Small intestine (tissue), 7 donors: ENCODE results near the gene MAN1A2. TPM values are rescaled to one million over a fixed set of nuclear protein-coding genes. Genes with fewer than 3 reads are reported as not detected.

Source experiments
- DNase-seq, 2 donors: peaks; one replicate each; pipeline versions ENCODE4 v3.0.0 to v3.0.0-alpha.2; 2013
- FAIRE-seq: peaks from 2 replicates; lab custom pipeline; 2012; peaks lifted over from hg19 to GRCh38; lab: Jason Lieb, UNC
- H3K27ac ChIP-seq, 3 donors: one replicate each; pipeline ENCODE4 v1.5.1; 2013; ENCODE audit warnings: low read length in 2 of 3, mild to moderate bottlenecking in 2 of 3, control low read depth in 1 of 3, inconsistent platforms in 1 of 3, low read depth in 1 of 3, moderate library complexity in 1 of 3
- H3K27me3 ChIP-seq, 3 donors: one replicate each; pipeline ENCODE4 v1.6.1; 2013; ENCODE audit warnings: low read length in 3 of 3, inconsistent platforms in 1 of 3; ENCODE audit not compliant: control insufficient read depth in 3 of 3, insufficient read depth in 3 of 3
- H3K36me3 ChIP-seq, 3 donors: one replicate each; pipeline ENCODE4 v1.6.1; 2013; ENCODE audit warnings: low read length in 3 of 3, inconsistent platforms in 1 of 3, low read depth in 1 of 3, mild to moderate bottlenecking in 1 of 3, moderate library complexity in 1 of 3; ENCODE audit not compliant: control insufficient read depth in 3 of 3, insufficient read depth in 2 of 3
- H3K4me1 ChIP-seq, 3 donors: one replicate each; pipeline ENCODE4 v1.6.1; 2013; ENCODE audit warnings: low read length in 2 of 3, inconsistent platforms in 1 of 3, low read depth in 1 of 3, mild to moderate bottlenecking in 1 of 3, moderate library complexity in 1 of 3; ENCODE audit not compliant: control insufficient read depth in 3 of 3, insufficient read depth in 2 of 3
- H3K4me3 ChIP-seq, 3 donors: one replicate each; pipeline ENCODE4 v1.5.1; 2013; ENCODE audit warnings: low read length in 3 of 3, control low read depth in 1 of 3, inconsistent platforms in 1 of 3, low read depth in 1 of 3, mild to moderate bottlenecking in 1 of 3, moderate library complexity in 1 of 3
- H3K9me3 ChIP-seq, 2 donors: one replicate each; pipeline ENCODE4 v1.6.1; 2013; ENCODE audit warnings: low read depth in 1 of 2, low read length in 1 of 2; ENCODE audit not compliant: control insufficient read depth in 2 of 2, insufficient read depth in 1 of 2
- WGBS, 3 donors: extraction: QIAGEN DNeasy Blood & Tissue Kit; methylation state at CpG; one replicate each; pipeline ENCODE4 v1.1.7; 2013; 5-methylcytosine and 5-hydroxymethylcytosine counted together
- polyA plus RNA-seq, 4 donors: library from polyadenylated mRNA; stranded (reverse) in 3 of 4; unstranded in 1 of 4; fragments of 200-250 nt in 3 of 4; fragments of 120-200 nt in 1 of 4; gene quantifications; one replicate each; pipeline versions ENCODE4 v1.2.1 to v1.2.3, GENCODE V29; 2013
- donor health status: healthy with polysubstance abuse.
- donor health status: control.
- donor health status: control.
- donor health status: Bipolar disorder and iron deficiency.
- donor health status: healthy.

The MAN1A2 gene
- polyA plus RNA-seq, 4 donors = 3.5 to 29.1 (median 8.2) TPM

DNA sequence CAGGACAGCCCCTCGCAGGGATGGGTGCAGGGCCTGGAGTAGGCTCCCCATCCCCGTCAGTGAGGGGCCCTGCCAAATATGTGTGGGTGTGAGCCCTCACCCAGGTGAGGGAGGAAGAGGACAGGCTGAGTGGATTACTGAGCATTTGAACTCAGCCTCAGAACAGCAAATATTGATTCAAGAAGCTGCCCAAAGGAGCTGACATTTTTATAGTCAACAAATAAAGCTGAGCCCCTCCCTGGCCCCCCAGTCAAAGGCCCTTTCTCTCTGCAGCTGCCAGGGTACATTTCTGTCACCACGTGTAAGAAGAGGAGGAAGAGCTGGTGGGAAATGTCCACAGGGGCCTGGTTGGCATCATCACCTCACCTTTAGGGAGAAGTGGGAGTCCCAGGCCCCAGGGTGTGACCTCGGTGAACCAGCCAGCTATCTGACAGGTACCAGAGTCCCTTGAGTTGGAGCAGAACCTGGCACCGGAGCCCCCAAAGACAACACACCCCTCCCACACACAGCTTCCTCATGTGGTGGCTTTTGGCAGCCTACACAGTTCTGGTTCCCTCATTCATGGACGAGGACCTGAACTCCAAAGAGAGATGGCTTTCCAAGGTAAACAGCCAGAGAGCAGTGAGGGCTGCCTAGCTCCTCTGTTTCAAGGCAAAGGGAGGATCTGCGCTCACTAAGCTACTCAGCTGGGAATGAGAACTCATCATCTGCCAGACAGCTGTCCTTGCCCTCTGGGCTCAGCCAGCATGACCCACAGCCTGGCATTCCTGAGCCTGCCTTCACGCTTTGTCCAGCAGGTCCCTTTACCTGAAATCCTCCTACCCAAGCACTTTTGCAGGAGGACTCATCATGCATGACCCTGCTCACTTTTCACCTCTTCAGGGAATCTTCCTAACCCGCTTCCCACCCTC lies 195.6 kb downstream of the MAN1A2 start:
- 62 to 71% (median 68%) methylated on average over 9 of the region's 9 CpGs for WGBS, 3 donors
- no peak overlapping the region for H3K4me3 ChIP-seq
- peak overlapping the region in 1 of 3 donors; percentile 17 for H3K27ac ChIP-seq
- peaks cover 0 to 6% (median 0%) of the 10 kb centered on the region in 3 donors for H3K4me1 ChIP-seq
- peak in 1 of 2 donors; percentile 31 for DNase-seq
- no peaks in the 10 kb centered on the region for H3K36me3 ChIP-seq
- FAIRE-seq = no peak
- H3K27me3 ChIP-seq = no peaks in the 10 kb centered on the region
- peaks cover 0 to 8% of the 10 kb centered on the region in 2 donors for H3K9me3 ChIP-seq

DNA sequence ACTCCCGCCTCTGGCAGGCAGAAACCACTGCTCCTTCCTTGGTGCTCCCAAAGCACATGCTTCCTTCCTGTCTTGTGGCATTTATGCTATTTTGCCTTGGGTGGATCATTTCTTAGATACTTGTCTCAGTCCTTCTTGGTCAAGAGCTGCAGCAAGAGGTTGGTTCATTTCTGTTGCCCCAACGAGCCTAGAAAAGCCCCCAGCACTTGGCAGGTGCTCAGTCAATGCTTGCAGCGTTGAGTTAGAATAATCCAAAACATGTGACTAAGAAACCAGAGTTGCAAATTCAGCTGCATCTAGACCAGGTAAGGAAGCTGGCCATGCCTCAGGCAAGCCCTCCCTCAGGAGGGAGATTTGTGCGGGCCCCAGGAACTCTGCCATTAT lies 196.2 kb downstream of the MAN1A2 start:
- H3K4me3 ChIP-seq = no peak overlapping the region
- DNase-seq (no peak), FAIRE-seq (no peak)
- WGBS, 3 donors = 86 to 95% (median 89%) methylated on average over 4 of the region's 4 CpGs
- no peaks in the 10 kb centered on the region for H3K27me3 ChIP-seq
- peaks cover 0 to 7% of the 10 kb centered on the region in 2 donors for H3K9me3 ChIP-seq
- no peak overlapping the region for H3K27ac ChIP-seq
- no peaks in the 10 kb centered on the region for H3K36me3 ChIP-seq
- peaks cover 0 to 6% (median 0%) of the 10 kb centered on the region in 3 donors for H3K4me1 ChIP-seq

DNA sequence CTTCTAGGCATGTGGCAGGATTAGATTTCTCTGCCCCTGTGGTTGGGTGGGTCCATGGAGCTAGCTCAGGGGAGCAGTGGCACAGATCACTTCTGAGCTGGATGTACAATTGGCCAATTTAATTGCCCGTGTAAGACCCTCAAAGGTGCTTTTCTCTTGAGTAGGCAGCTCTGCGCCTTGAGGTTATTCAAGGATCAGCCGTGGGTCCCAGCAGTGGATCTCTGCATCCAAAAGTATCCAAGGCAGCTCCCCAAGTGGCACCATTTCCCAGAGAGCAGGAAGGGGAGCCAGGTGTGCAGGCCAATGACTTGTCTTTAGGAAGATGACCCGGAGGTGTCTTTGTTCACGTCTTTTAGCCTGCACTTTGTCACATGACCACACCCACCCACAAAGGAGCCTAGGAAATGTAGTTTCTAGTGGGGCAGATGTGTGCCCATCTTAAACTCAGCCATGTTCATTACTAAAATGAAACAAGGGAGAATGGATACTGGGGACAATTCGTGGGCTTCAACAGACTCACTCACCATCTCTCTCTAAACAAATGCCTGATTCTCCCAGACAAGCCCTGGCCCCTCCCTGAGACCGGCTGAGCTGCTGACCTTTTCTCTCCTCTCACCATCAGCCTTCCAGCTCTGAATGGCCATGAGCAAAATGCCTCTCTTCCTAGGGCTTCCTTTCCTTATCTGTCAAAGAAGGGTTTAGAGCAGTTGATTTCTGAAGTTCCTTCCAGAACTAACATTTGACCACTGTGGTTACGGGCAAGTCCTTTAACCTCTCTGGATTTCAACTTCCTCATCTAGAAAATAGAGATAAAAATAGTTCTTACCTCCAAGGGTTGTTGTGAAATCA lies 197.2 kb downstream of the MAN1A2 start:
- FAIRE-seq (no peak), DNase-seq (no peak)
- Histone ChIP-seq H3K9me3 (no peaks in the 10 kb centered on the region), H3K36me3 (no peaks in the 10 kb centered on the region), H3K4me1 (peaks cover 0 to 6% (median 0%) of the 10 kb centered on the region in 3 donors), H3K4me3 (no peak overlapping the region), H3K27me3 (no peaks in the 10 kb centered on the region), H3K27ac (no peak overlapping the region)
- WGBS, 3 donors = 72 to 78% (median 75%) methylated on average over 8 of the region's 8 CpGs

- peaks cover 0 to 6% (median 0%) of the 10 kb centered on the region in 3 donors for H3K4me1 ChIP-seq
- no peaks in the 10 kb centered on the region for H3K27me3 ChIP-seq
- H3K36me3 ChIP-seq = no peaks in the 10 kb centered on the region
- peak overlapping the region in 1 of 3 donors; percentile 6 for H3K27ac ChIP-seq
- DNase-seq (no peak), FAIRE-seq (no peak)
- 86 to 93% (median 92%) methylated on average over 4 of the region's 4 CpGs for WGBS, 3 donors
- H3K9me3 ChIP-seq = no peaks in the 10 kb centered on the region
- no peak overlapping the region for H3K4me3 ChIP-seq
Measured at GRCh38 chr1:117565076-117565556, 197.9 kb downstream of the MAN1A2 start.

DNA sequence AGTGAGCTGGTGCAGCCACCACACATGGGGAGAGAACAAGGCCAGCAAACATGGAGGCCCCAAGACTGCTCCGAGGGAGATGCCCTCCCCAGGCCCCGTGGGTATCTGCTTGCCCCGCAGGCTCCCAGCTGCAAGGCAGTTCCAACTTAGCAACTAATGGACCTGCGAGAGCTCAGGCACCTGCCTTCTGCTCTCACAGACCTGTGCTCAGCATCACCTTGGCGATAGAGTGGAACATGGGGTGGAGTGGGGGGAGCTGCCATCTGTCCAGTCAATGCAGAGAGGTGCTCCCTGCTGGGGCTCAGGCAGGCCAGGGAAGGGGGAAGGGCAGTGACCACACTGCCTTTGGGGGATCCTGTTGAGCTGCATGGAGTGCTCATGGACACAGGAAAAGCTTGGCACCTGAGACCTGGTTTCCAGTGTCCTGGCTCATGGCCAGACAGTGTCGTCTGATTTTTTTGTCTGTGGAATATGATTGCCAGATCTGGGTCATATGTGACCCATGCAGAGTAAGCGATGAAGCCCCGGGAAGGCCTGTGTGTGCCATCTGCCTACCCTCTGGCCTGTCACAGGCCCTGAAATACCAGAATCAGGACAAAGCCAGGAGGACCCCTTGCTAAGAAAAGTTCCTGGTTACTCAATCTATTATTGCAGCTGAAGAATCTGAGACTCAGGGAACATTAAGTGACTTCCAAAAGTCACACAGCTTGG lies 198.7 kb downstream of the MAN1A2 start:
- no peaks in the 10 kb centered on the region for H3K27me3 ChIP-seq
- DNase-seq = no peak
- no peak overlapping the region for H3K4me3 ChIP-seq
- no peak overlapping the region for H3K27ac ChIP-seq
- no peaks in the 10 kb centered on the region for H3K36me3 ChIP-seq
- FAIRE-seq = no peak
- WGBS, 3 donors = 81 to 91% (median 84%) methylated on average over 8 of the region's 8 CpGs
- H3K9me3 ChIP-seq = no peaks in the 10 kb centered on the region
- H3K4me1 ChIP-seq = peaks cover 0 to 6% (median 0%) of the 10 kb centered on the region in 3 donors

GRCh38 chr1:117566556-117566955 lies 199.3 kb downstream of the MAN1A2 start:
- no peak for FAIRE-seq

GRCh38 chr1:117567435-117567834 lies 200.2 kb downstream of the MAN1A2 start:
- WGBS, 3 donors = 92 to 95% (median 94%) methylated on average over 10 of the region's 10 CpGs
- no peaks in the 10 kb centered on the region for H3K27me3 ChIP-seq
- H3K9me3 ChIP-seq = no peaks in the 10 kb centered on the region
- DNase-seq = no peak
- H3K27ac ChIP-seq = no peak overlapping the region
- peaks cover 0 to 9% (median 0%) of the 10 kb centered on the region in 3 donors for H3K4me1 ChIP-seq
- no peak overlapping the region for H3K4me3 ChIP-seq
- no peaks in the 10 kb centered on the region for H3K36me3 ChIP-seq
- FAIRE-seq = no peak

More at GRCh38 chr1:117566556-117566955, 199.3 kb downstream of the MAN1A2 start:
- 75 to 81% (median 76%) methylated on average over 3 of the region's 3 CpGs for WGBS, 3 donors
- no peak overlapping the region for H3K27ac ChIP-seq
- no peaks in the 10 kb centered on the region for H3K27me3 ChIP-seq
- DNase-seq = no peak
- peaks cover 0 to 9% (median 0%) of the 10 kb centered on the region in 3 donors for H3K4me1 ChIP-seq
- H3K9me3 ChIP-seq = no peaks in the 10 kb centered on the region
- H3K4me3 ChIP-seq = no peak overlapping the region
- no peaks in the 10 kb centered on the region for H3K36me3 ChIP-seq
